VCaP (cell line): Measurements from ENCODE around the gene MAGEB17.

Experiments
- H3K27ac ChIP-seq: fragments of 450-650 bp; 2 replicates; pipeline ENCODE4 v1.5.1; 2017
- CTCF ChIP-seq: fragments of 450-650 bp; conservative IDR thresholded peaks from 2 replicates; pipeline ENCODE4 v1.5.1; 2017; ENCODE audit warnings: mild to moderate bottlenecking, moderate library complexity

MAGEB17 gene

GRCh38 chrX:16130707-16131106 lies 36.6 kb upstream of the MAGEB17 start:
- no peak for TF ChIP-seq CTCF
- no peak overlapping the region for H3K27ac ChIP-seq

GRCh38 chrX:16134936-16135335 lies 32.3 kb upstream of the MAGEB17 start:
- H3K27ac ChIP-seq, result no peak overlapping the region
- no peak for TF ChIP-seq CTCF

GRCh38 chrX:16136080-16136479 lies 31.2 kb upstream of the MAGEB17 start:
- H3K27ac ChIP-seq, result no peak overlapping the region
- no peak for TF ChIP-seq CTCF

DNA sequence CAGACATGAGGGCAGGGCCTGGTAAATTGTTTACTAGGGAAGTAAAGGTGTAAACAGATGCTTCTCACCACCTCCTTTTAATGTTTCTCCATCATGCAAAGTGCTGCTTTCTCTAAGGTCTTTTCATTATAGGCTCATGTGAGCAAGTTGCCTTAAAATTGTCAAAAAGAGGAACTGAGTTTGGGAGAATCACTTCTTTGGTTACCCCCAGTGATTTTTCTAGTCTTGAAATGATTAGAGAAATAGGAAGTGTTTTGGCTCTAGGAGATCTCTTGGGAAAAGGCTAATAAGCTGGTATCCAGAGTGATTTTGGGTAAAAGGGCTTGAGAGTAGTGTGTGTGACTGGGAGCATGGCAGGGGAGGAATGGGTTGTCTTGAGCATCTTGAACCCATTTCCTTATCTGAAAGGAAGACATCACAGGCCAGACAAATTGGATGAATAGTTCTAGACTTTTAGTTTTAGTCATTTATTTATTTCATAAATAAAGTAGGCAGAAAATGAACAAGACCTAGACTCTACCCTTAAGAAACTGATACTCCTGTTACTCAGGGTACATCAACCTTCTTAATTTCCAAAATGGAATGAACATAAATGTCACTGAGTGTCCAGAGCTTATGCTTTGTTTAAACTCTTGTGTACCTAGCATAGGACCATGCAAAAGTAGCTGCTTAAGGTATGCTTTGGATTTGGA lies 29.7 kb upstream of the MAGEB17 start:
- H3K27ac ChIP-seq, result no peak overlapping the region
- no peak for TF ChIP-seq CTCF

GRCh38 chrX:16138108-16138427 lies 29.2 kb upstream of the MAGEB17 start:
- H3K27ac ChIP-seq, result no peak overlapping the region
- no peak for TF ChIP-seq CTCF

DNA sequence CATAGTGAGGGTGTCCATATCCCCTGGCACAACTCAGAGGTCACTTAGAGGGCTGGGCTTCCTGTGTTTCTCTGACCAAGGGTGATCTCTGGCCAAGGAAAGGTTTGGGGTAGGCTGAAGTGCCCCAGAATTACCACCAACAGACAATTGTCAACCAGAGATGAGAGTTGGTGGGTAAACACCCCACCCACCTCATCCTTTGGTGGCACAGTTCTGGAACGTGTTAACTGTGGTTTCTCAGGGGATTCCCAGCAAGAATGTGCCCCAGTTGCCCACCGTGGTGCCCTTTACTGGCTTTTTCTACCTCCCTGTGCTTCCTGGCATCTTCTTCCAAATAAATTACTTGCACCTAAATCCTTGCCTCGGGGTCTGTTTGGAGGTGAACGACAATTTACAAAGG lies 26.8 kb upstream of the MAGEB17 start:
- peak overlapping the region; percentile 89 for H3K27ac ChIP-seq
- TF ChIP-seq CTCF, result no peak

DNA sequence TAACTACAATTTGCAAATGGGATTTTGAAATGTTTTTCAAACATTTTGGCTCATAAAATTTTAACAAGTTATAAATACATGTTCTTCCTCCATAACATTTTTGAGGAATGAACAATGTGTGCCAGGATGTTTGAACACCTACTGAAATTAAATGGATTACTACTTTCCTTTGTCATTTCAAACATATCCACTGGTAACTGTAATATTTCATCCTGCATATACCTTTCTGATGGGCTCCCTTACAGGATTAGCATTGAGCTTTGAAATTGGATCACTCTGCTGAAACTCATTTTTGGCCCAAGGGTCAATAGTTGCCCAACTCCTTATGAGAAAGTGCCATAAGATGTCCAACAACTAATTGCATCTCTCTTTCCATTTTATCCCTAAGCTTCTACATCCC lies 26.3 kb upstream of the MAGEB17 start:
- peak overlapping the region; percentile 89 for H3K27ac ChIP-seq
- TF ChIP-seq CTCF, result no peak
